Measurements from ENCODE around the gene MOSMO.

GRCh38 chr16:21985524-21985923, 22.4 kb upstream of the MOSMO start:
- TF ChIP-seq EZH2phosphoT487 (IDR thresholded peaks at IDR 0.05; ENCODE audit: insufficient read depth, low read depth) (no peak), EZH2 (IDR thresholded peaks at IDR 0.05; ENCODE audit: insufficient read depth, poor library complexity, severe bottlenecking) (no peak)
